DOHH2 (cell line): ENCODE data around the gene HS3ST6.

Experiments
- EZH2phosphoT487 ChIP-seq: fragments of 200-600 bp; sonication (generic); IDR thresholded peaks from 2 replicates; pipeline ENCODE4 v1.6.1; 2017; ENCODE audit warnings: borderline replicate concordance, mild to moderate bottlenecking, antibody characterized with exemption, low read length, moderate library complexity, mixed read lengths
- TF ChIP-seq, protein P1 (sequence below): fragments of 200-600 bp; sonication (generic); IDR thresholded peaks from one replicate; pipeline ENCODE4 v1.5.1; 2014; ENCODE audit warnings: antibody characterized with exemption, mild to moderate bottlenecking, low read depth, low read length; ENCODE audit not compliant: poor library complexity, severe bottlenecking

DNA sequence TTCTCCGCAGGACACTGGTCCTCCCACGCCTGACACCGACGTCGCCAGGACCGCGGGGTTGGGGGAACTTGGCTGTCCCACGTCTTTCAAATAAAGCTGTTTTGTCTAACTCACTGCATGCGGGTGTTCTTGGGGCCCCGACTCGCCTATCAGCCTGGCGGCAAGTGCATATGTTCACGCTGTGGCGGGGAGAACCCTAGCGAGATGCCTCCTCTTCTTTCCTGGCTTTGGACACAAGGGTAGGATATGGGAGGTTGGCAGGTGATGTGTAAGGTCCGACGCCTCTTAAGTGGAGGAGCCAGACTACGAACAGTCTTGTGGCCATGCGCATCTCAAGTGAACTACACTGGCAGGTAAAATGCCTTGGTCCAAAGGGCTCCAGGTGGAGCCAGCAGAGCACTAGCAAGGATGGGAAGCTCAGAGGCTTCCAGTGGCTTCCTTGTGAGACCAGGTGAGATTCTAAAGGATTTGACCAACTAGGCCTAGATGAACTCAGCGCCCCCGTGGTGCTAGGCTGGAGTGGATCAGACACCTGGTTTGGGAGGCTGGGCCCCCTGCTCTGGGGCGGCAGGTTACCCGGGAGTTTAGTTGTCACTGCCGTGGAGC, 47.3 kb upstream of the HS3ST6 start:
- TF ChIP-seq, protein P1, sequence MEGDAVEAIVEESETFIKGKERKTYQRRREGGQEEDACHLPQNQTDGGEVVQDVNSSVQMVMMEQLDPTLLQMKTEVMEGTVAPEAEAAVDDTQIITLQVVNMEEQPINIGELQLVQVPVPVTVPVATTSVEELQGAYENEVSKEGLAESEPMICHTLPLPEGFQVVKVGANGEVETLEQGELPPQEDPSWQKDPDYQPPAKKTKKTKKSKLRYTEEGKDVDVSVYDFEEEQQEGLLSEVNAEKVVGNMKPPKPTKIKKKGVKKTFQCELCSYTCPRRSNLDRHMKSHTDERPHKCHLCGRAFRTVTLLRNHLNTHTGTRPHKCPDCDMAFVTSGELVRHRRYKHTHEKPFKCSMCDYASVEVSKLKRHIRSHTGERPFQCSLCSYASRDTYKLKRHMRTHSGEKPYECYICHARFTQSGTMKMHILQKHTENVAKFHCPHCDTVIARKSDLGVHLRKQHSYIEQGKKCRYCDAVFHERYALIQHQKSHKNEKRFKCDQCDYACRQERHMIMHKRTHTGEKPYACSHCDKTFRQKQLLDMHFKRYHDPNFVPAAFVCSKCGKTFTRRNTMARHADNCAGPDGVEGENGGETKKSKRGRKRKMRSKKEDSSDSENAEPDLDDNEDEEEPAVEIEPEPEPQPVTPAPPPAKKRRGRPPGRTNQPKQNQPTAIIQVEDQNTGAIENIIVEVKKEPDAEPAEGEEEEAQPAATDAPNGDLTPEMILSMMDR: no peak
- TF ChIP-seq EZH2phosphoT487: no peak
